Fibroblast of lung (primary cell): ENCODE results near the gene MLC1. TPM values are rescaled to one million over a fixed set of nuclear protein-coding genes. Genes with fewer than 3 reads are reported as not detected.

Source experiments
- DNase-seq, 2 donors: peaks; one replicate each; pipeline versions ENCODE4 v3.0.0 to v3.0.0-alpha.2; 2010; ENCODE audit warnings: low read depth in 2 of 2
- H2AFZ ChIP-seq: 2 replicates; pipeline ENCODE4 v1.5.1; 2012; ENCODE audit warnings: low read length, control low read depth, inconsistent platforms
- H3K27ac ChIP-seq: 2 replicates; pipeline ENCODE4 v1.5.1; 2011; ENCODE audit warnings: low read length, control low read depth; ENCODE audit not compliant: insufficient read depth
- H3K27me3 ChIP-seq: 2 replicates; pipeline ENCODE4 v1.5.1; 2011; ENCODE audit warnings: mild to moderate bottlenecking, low read length; ENCODE audit not compliant: control insufficient read depth, insufficient read depth
- H3K36me3 ChIP-seq: 2 replicates; pipeline ENCODE4 v1.5.1; 2011; ENCODE audit warnings: low read length; ENCODE audit not compliant: control insufficient read depth, insufficient read depth
- H3K4me1 ChIP-seq: 2 replicates; pipeline ENCODE4 v1.5.1; 2011; ENCODE audit warnings: low read length; ENCODE audit not compliant: control insufficient read depth, insufficient read depth; ENCODE audit errors: extremely low read depth
- H3K4me2 ChIP-seq: 2 replicates; pipeline ENCODE4 v1.5.1; 2011; ENCODE audit warnings: low read length, control low read depth; ENCODE audit not compliant: insufficient read depth; ENCODE audit errors: extremely low read depth
- H3K4me3 ChIP-seq, 4 experiments: fragments of 200-600 bp in 1 of 4; sonication (generic) in 1 of 4; replicated peaks in 1 of 4; 2 replicates each; pipeline ENCODE4 v1.5.1; 2011 to 2016; ENCODE audit warnings: low read length in 4 of 4, low read depth in 3 of 4, mild to moderate bottlenecking in 3 of 4, control low read depth in 2 of 4, inconsistent platforms in 1 of 4, mixed read lengths in 1 of 4; ENCODE audit not compliant: insufficient read depth in 1 of 4; ENCODE audit errors: control extremely low read depth in 1 of 4
- H3K79me2 ChIP-seq: 2 replicates; pipeline ENCODE4 v1.5.1; 2012; ENCODE audit warnings: mild to moderate bottlenecking, low read length, inconsistent platforms; ENCODE audit not compliant: control insufficient read depth, insufficient read depth
- H3K9ac ChIP-seq: 2 replicates; pipeline ENCODE4 v1.5.1; 2011; ENCODE audit warnings: mild to moderate bottlenecking, low read length, control low read depth; ENCODE audit not compliant: insufficient read depth
- H3K9me3 ChIP-seq: 2 replicates; pipeline ENCODE4 v1.5.1; 2012; ENCODE audit warnings: low read depth, low read length; ENCODE audit not compliant: control insufficient read depth, insufficient read depth
- H4K20me1 ChIP-seq: 2 replicates; pipeline ENCODE4 v1.5.1; 2011; ENCODE audit warnings: low read length; ENCODE audit not compliant: control insufficient read depth, insufficient read depth; ENCODE audit errors: extremely low read depth
- CTCF ChIP-seq, 2 donors: IDR thresholded peaks in 1 of 2; conservative IDR thresholded peaks in 1 of 2; 1 replicate in 1 of 2; 2 replicates in 1 of 2; pipeline ENCODE4 v1.5.1; 2011 to 2012; ENCODE audit warnings: low read length in 2 of 2, control low read depth in 1 of 2, inconsistent platforms in 1 of 2, low read depth in 1 of 2, mild to moderate bottlenecking in 1 of 2
- EZH2 ChIP-seq: IDR thresholded peaks from 2 replicates; pipeline ENCODE4 v1.5.1; 2012; ENCODE audit warnings: low read length, control low read depth, mild to moderate bottlenecking; ENCODE audit errors: missing control alignments
- polyA plus RNA-seq, 2 donors: library from polyadenylated mRNA; depleted of rRNA in 1 of 2; stranded (reverse) in 1 of 2; unstranded in 1 of 2; fragments of >200 nt; gene quantifications; 2 replicates each; pipeline ENCODE4 v1.2.1, GENCODE V29; 2011 to 2012; ENCODE audit warnings: missing spikeins in 1 of 2
- total RNA-seq: library from RNA; depleted of rRNA; stranded (reverse); fragments of >200 nt; gene quantifications from 2 replicates; pipeline ENCODE4 v1.2.1, GENCODE V29; 2014

Gene MLC1
- total and polyA plus RNA-seq, 2 donors (not counting 1 experiment from before 2014, with no cell fraction given), result under 0.01 TPM; not detected in 1

- Histone ChIP-seq H3K27me3 (no peaks in the 10 kb centered on the region), H3K27ac (no peak overlapping the region), H3K4me1 (no peaks in the 10 kb centered on the region), H3K4me3 (no peak overlapping the region), H3K36me3 (no peaks in the 10 kb centered on the region), H3K79me2 (no peaks in the 10 kb centered on the region), H4K20me1 (no peaks in the 10 kb centered on the region), H3K9ac (no peak overlapping the region), H3K4me2 (no peak overlapping the region), H2AFZ (no peak overlapping the region), H3K9me3 (no peaks in the 10 kb centered on the region)
- TF ChIP-seq CTCF (conservative IDR thresholded peaks at IDR 0.05 in 1 of 2, IDR thresholded peaks at IDR 0.05 in 1 of 2; ENCODE audit: low read depth in 1 of 2, low read length in 2 of 2), result no peak
- no peak for TF ChIP-seq EZH2
- no peak for DNase-seq
These were observed 35.7 kb downstream of the MLC1 start for GRCh38 chr22:50049299-50050195.

- no peak for DNase-seq
- no peaks in the 10 kb centered on the region for H3K4me1 ChIP-seq
- H2AFZ ChIP-seq, result no peak overlapping the region
- H3K9me3 ChIP-seq, result no peaks in the 10 kb centered on the region
- H3K9ac ChIP-seq, result no peak overlapping the region
- no peak overlapping the region for H3K27ac ChIP-seq
- no peaks in the 10 kb centered on the region for H4K20me1 ChIP-seq
- H3K36me3 ChIP-seq, result no peaks in the 10 kb centered on the region
- no peaks in the 10 kb centered on the region for H3K27me3 ChIP-seq
- H3K79me2 ChIP-seq, result no peaks in the 10 kb centered on the region
- H3K4me2 ChIP-seq, result no peak overlapping the region
- no peak overlapping the region for H3K4me3 ChIP-seq
- no peak for TF ChIP-seq CTCF (conservative IDR thresholded peaks at IDR 0.05 in 1 of 2, IDR thresholded peaks at IDR 0.05 in 1 of 2; ENCODE audit: low read depth in 1 of 2, low read length in 2 of 2)
- TF ChIP-seq EZH2, result no peak
These were observed 36.4 kb downstream of the MLC1 start for GRCh38 chr22:50048836-50049235.

- Histone ChIP-seq H3K36me3 (no peaks in the 10 kb centered on the region), H3K79me2 (no peaks in the 10 kb centered on the region), H2AFZ (no peak overlapping the region), H3K4me2 (no peak overlapping the region), H3K9ac (no peak overlapping the region), H4K20me1 (no peaks in the 10 kb centered on the region), H3K27me3 (no peaks in the 10 kb centered on the region), H3K27ac (no peak overlapping the region), H3K9me3 (no peaks in the 10 kb centered on the region), H3K4me1 (no peaks in the 10 kb centered on the region), H3K4me3 (no peak overlapping the region)
- DNase-seq, result no peak
- no peak for TF ChIP-seq CTCF (conservative IDR thresholded peaks at IDR 0.05 in 1 of 2, IDR thresholded peaks at IDR 0.05 in 1 of 2; ENCODE audit: low read depth in 1 of 2, low read length in 2 of 2)
- no peak for TF ChIP-seq EZH2
These were observed 37.0 kb downstream of the MLC1 start for GRCh38 chr22:50048061-50048765.
